Natural killer cell (primary cell): ENCODE measurements around the gene DSG4. TPM values are rescaled to one million over a fixed set of nuclear protein-coding genes. Genes with fewer than 3 reads are reported as not detected.

Experiments
- ATAC-seq, 3 donors: fragments of 150-1000 bp in 2 of 3; fragments of 200-7000 bp in 1 of 3; cut with Tn5 transposase; 1 replicate in 1 of 3; 2 replicates in 2 of 3; pipeline ENCODE4 v1.10.0; 2021; ENCODE audit warnings: mild to moderate bottlenecking in 2 of 3, moderate library complexity in 2 of 3
- DNase-seq, 2 donors: peaks; one replicate each; pipeline versions ENCODE4 v3.0.0 to v3.0.0-alpha.2; 2013 to 2021; ENCODE audit warnings: mixed read lengths in 1 of 2
- H3K27ac ChIP-seq: one replicate; pipeline ENCODE4 v1.5.1; 2013; ENCODE audit warnings: mild to moderate bottlenecking, low read length
- H3K27me3 ChIP-seq: one replicate; pipeline ENCODE4 v1.6.1; 2013; ENCODE audit warnings: low read length; ENCODE audit not compliant: control insufficient read depth, insufficient read depth
- H3K36me3 ChIP-seq: one replicate; pipeline ENCODE4 v1.6.1; 2013; ENCODE audit warnings: low read length; ENCODE audit not compliant: control insufficient read depth, insufficient read depth
- H3K4me1 ChIP-seq: one replicate; pipeline ENCODE4 v1.6.1; 2013; ENCODE audit warnings: low read length; ENCODE audit not compliant: control insufficient read depth, insufficient read depth
- H3K4me3 ChIP-seq: one replicate; pipeline ENCODE4 v1.5.1; 2013; ENCODE audit warnings: low read length
- H3K9me3 ChIP-seq: one replicate; pipeline ENCODE4 v1.6.1; 2013; ENCODE audit warnings: low read length; ENCODE audit not compliant: control insufficient read depth, insufficient read depth
- H3K27ac Mint-ChIP-seq, 2 donors: one replicate each; pipeline ENCODE4 v1.8.0; 2022; ENCODE audit warnings: mild to moderate bottlenecking in 2 of 2, mixed read lengths in 2 of 2, moderate library complexity in 1 of 2
- H3K27me3 Mint-ChIP-seq, 2 donors: one replicate each; pipeline ENCODE4 v1.8.0; 2022; ENCODE audit warnings: low read depth in 2 of 2, mixed read lengths in 2 of 2
- H3K36me3 Mint-ChIP-seq: one replicate; pipeline ENCODE4 v1.8.0; 2022; ENCODE audit warnings: mixed read lengths
- H3K4me1 Mint-ChIP-seq, 2 donors: one replicate each; pipeline ENCODE4 v1.8.0; 2022; ENCODE audit warnings: mixed read lengths in 2 of 2
- H3K4me3 Mint-ChIP-seq: one replicate; pipeline ENCODE4 v1.8.0; 2022; ENCODE audit warnings: mild to moderate bottlenecking, moderate library complexity, mixed read lengths
- H3K9me3 Mint-ChIP-seq, 2 donors: one replicate each; pipeline ENCODE4 v1.8.0; 2022; ENCODE audit warnings: mixed read lengths in 2 of 2
- WGBS: methylation state at CpG from one replicate; pipeline ENCODE4 v1.1.7; 2013; ENCODE audit warnings: missing lambda C conversion rate; ENCODE audit not compliant: insufficient coverage; 5-methylcytosine and 5-hydroxymethylcytosine counted together
- intact Hi-C: fragments of 100-400 bp; cut with micrococcal nuclease; formaldehyde crosslinking; loops from one replicate; pipeline ENCODE4 v1.14.2; 2022
- total RNA-seq, 4 donors: library from RNA; stranded (reverse); fragments of 120-200 nt in 1 of 4; gene quantifications; one replicate each; pipeline versions ENCODE4 v1.2.3 to v1.2.4, GENCODE V29; 2013 to 2022
- TF ChIP-seq, protein P1 (sequence below): fragments of 200-600 bp; IDR thresholded peaks from one replicate; pipeline ENCODE4 v1.8.0; 2022; ENCODE audit warnings: antibody characterized with exemption

Gene DSG4
- total RNA-seq, 3 donors from 2014 or later (not counting 1 experiment from before 2014, with no cell fraction given), result not detected

GRCh38 chr18:31386741-31387140 is 10.2 kb downstream of the DSG4 start:
- Mint-ChIP-seq H3K27ac (no peak overlapping the region), H3K9me3 (peaks cover 2 to 3% of the 10 kb centered on the region in 2 donors), H3K27me3 (no peaks in the 10 kb centered on the region), H3K4me3 (no peak overlapping the region), H3K4me1 (no peaks in the 10 kb centered on the region), H3K36me3 (no peaks in the 10 kb centered on the region)
- no peak overlapping the region for H3K4me3 ChIP-seq
- no peaks in the 10 kb centered on the region for H3K9me3 ChIP-seq
- TF ChIP-seq, protein P1, sequence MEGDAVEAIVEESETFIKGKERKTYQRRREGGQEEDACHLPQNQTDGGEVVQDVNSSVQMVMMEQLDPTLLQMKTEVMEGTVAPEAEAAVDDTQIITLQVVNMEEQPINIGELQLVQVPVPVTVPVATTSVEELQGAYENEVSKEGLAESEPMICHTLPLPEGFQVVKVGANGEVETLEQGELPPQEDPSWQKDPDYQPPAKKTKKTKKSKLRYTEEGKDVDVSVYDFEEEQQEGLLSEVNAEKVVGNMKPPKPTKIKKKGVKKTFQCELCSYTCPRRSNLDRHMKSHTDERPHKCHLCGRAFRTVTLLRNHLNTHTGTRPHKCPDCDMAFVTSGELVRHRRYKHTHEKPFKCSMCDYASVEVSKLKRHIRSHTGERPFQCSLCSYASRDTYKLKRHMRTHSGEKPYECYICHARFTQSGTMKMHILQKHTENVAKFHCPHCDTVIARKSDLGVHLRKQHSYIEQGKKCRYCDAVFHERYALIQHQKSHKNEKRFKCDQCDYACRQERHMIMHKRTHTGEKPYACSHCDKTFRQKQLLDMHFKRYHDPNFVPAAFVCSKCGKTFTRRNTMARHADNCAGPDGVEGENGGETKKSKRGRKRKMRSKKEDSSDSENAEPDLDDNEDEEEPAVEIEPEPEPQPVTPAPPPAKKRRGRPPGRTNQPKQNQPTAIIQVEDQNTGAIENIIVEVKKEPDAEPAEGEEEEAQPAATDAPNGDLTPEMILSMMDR, result no peak
- WGBS, result 89% methylated on average over 6 of the region's 6 CpGs
- no peak for DNase-seq
- H3K27ac ChIP-seq, result no peak overlapping the region
- no peaks in the 10 kb centered on the region for H3K36me3 ChIP-seq
- no peak for ATAC-seq
- intact Hi-C loops, result no loop called here
- H3K27me3 ChIP-seq, result no peaks in the 10 kb centered on the region
- no peaks in the 10 kb centered on the region for H3K4me1 ChIP-seq

- no peak overlapping the region for H3K27ac ChIP-seq
- 70% methylated on average over 2 of the region's 3 CpGs for WGBS
- H3K9me3 ChIP-seq, result no peaks in the 10 kb centered on the region
- ATAC-seq (no peak), DNase-seq (no peak)
- peaks cover 2 to 3% of the 10 kb centered on the region in 2 donors for H3K9me3 Mint-ChIP-seq
- no peaks in the 10 kb centered on the region for H3K4me1 Mint-ChIP-seq
- no peaks in the 10 kb centered on the region for H3K4me1 ChIP-seq
- no peaks in the 10 kb centered on the region for H3K27me3 ChIP-seq
- no peaks in the 10 kb centered on the region for H3K36me3 ChIP-seq
- no peak overlapping the region for H3K27ac Mint-ChIP-seq
- no peak overlapping the region for H3K4me3 Mint-ChIP-seq
- H3K36me3 Mint-ChIP-seq, result no peaks in the 10 kb centered on the region
- no peak overlapping the region for H3K4me3 ChIP-seq
- TF ChIP-seq, protein P1, result no peak
- no peaks in the 10 kb centered on the region for H3K27me3 Mint-ChIP-seq
- intact Hi-C loops, result no loop called here
Observed at GRCh38 chr18:31393286-31393685, 16.7 kb downstream of the DSG4 start.

GRCh38 chr18:31396796-31397612 is 20.4 kb downstream of the DSG4 start:
- no peak for DNase-seq
- Mint-ChIP-seq H3K9me3 (no peaks in the 10 kb centered on the region), H3K36me3 (no peaks in the 10 kb centered on the region), H3K27ac (no peak overlapping the region), H3K4me3 (no peak overlapping the region), H3K27me3 (no peaks in the 10 kb centered on the region), H3K4me1 (no peaks in the 10 kb centered on the region)
- Histone ChIP-seq H3K27me3 (no peaks in the 10 kb centered on the region), H3K36me3 (no peaks in the 10 kb centered on the region), H3K9me3 (no peaks in the 10 kb centered on the region), H3K4me1 (no peaks in the 10 kb centered on the region), H3K4me3 (no peak overlapping the region), H3K27ac (no peak overlapping the region)
- 78% methylated on average over 5 of the region's 6 CpGs for WGBS
- no peak for ATAC-seq
- TF ChIP-seq, protein P1, result no peak
- intact Hi-C loops, result no loop called here

- no peaks in the 10 kb centered on the region for H3K9me3 Mint-ChIP-seq
- no peaks in the 10 kb centered on the region for H3K4me1 Mint-ChIP-seq
- no peak overlapping the region for H3K4me3 Mint-ChIP-seq
- Histone ChIP-seq H3K36me3 (no peaks in the 10 kb centered on the region), H3K4me1 (no peaks in the 10 kb centered on the region), H3K27me3 (no peaks in the 10 kb centered on the region), H3K4me3 (no peak overlapping the region), H3K9me3 (no peaks in the 10 kb centered on the region), H3K27ac (no peak overlapping the region)
- intact Hi-C loops, result no loop called here
- DNase-seq (no peak), ATAC-seq (no peak)
- no peaks in the 10 kb centered on the region for H3K27me3 Mint-ChIP-seq
- no peak overlapping the region for H3K27ac Mint-ChIP-seq
- 56% methylated on average over 2 of the region's 2 CpGs for WGBS
- H3K36me3 Mint-ChIP-seq, result no peaks in the 10 kb centered on the region
- TF ChIP-seq, protein P1, result no peak
Observed at GRCh38 chr18:31398191-31398590, 21.6 kb downstream of the DSG4 start.
